Neural cell (in vitro differentiated cells): ENCODE data around the gene NTRK1. TPM values are rescaled to one million over a fixed set of nuclear protein-coding genes. Genes with fewer than 3 reads are reported as not detected.

Experiments
- H2AFZ ChIP-seq: fragments of 200-600, 300-800 bp; sonication (generic), shearing (Covaris generic); 2 replicates; pipeline ENCODE4 v1.6.0; 2014; ENCODE audit warnings: low read depth, mild to moderate bottlenecking, antibody characterized with exemption, low read length, moderate library complexity
- H3F3A ChIP-seq: fragments of 200-600 bp; shearing (Covaris generic); 2 replicates; pipeline ENCODE4 v1.6.1; 2016; ENCODE audit warnings: mild to moderate bottlenecking, moderate library complexity, mixed read lengths, antibody characterized with exemption, low read length; ENCODE audit not compliant: insufficient read depth, poor library complexity, severe bottlenecking
- H3K27ac ChIP-seq: fragments of 200-600, 300-800 bp; sonication (generic), shearing (Covaris generic); 2 replicates; pipeline ENCODE4 v1.5.1; 2014; ENCODE audit warnings: mild to moderate bottlenecking, low read length, moderate library complexity
- H3K27me3 ChIP-seq: fragments of 300-800, 200-600 bp; sonication (generic), shearing (Covaris generic); 2 replicates; pipeline ENCODE4 v1.6.0; 2014; ENCODE audit warnings: mild to moderate bottlenecking, low read depth, low read length, moderate library complexity; ENCODE audit not compliant: insufficient read depth
- H3K36me3 ChIP-seq: fragments of 300-800, 200-600 bp; sonication (generic), shearing (Covaris generic); 2 replicates; pipeline ENCODE4 v1.5.1; 2014; ENCODE audit warnings: mild to moderate bottlenecking, antibody characterized with exemption, low read length, moderate library complexity; ENCODE audit not compliant: insufficient read depth
- H3K4me2 ChIP-seq: fragments of 300-800, 200-600 bp; sonication (generic), shearing (Covaris generic); 2 replicates; pipeline ENCODE4 v1.6.0; 2014; ENCODE audit warnings: mild to moderate bottlenecking, low read length
- H3K4me3 ChIP-seq: fragments of 300-800, 200-600 bp; sonication (generic), shearing (Covaris generic); 2 replicates; pipeline ENCODE4 v1.5.1; 2014; ENCODE audit warnings: mild to moderate bottlenecking, low read length, moderate library complexity
- H3K79me2 ChIP-seq: fragments of 200-600 bp; shearing (Covaris generic); replicated peaks from 2 replicates; pipeline ENCODE4 v1.6.0; 2014; ENCODE audit warnings: mild to moderate bottlenecking, low read length, moderate library complexity; ENCODE audit not compliant: insufficient read depth
- H3K9ac ChIP-seq: fragments of 300-800, 200-600 bp; sonication (generic), shearing (Covaris generic); 2 replicates; pipeline ENCODE4 v1.6.1; 2016; ENCODE audit warnings: mild to moderate bottlenecking, low read length, mixed read lengths
- H3K9me2 ChIP-seq: fragments of 200-600 bp; shearing (Covaris generic); 2 replicates; pipeline ENCODE4 v1.6.1; 2016; ENCODE audit warnings: mild to moderate bottlenecking, low read length, mixed read lengths; ENCODE audit not compliant: insufficient read depth
- H3K9me3 ChIP-seq: fragments of 200-600, 300-800 bp; sonication (generic), shearing (Covaris generic); 2 replicates; pipeline ENCODE4 v1.6.1; 2016; ENCODE audit warnings: mild to moderate bottlenecking, mixed run types, low read length, moderate library complexity, mixed read lengths
- H4K20me1 ChIP-seq: fragments of 200-600 bp; shearing (Covaris generic); 2 replicates; pipeline ENCODE4 v1.6.1; 2016; ENCODE audit warnings: mild to moderate bottlenecking, mixed run types; ENCODE audit not compliant: insufficient read depth
- EP300 ChIP-seq: fragments of 450-650 bp; conservative IDR thresholded peaks from 2 replicates; pipeline ENCODE4 v1.6.1; 2014; ENCODE audit warnings: antibody characterized with exemption, mild to moderate bottlenecking, moderate library complexity; ENCODE audit not compliant: poor library complexity, severe bottlenecking
- EZH2 ChIP-seq: fragments of 200-600, 300-800 bp; shearing (Covaris generic), sonication (generic); IDR thresholded peaks from 2 replicates; pipeline ENCODE4 v1.6.1; 2014; ENCODE audit warnings: antibody characterized with exemption, low read length, borderline replicate concordance, mild to moderate bottlenecking; ENCODE audit not compliant: insufficient read depth, poor library complexity, severe bottlenecking
- MXI1 ChIP-seq: fragments of 450-650 bp; conservative IDR thresholded peaks from 2 replicates; pipeline ENCODE4 v1.6.1; 2014; ENCODE audit warnings: antibody characterized with exemption, mild to moderate bottlenecking; ENCODE audit not compliant: poor library complexity, severe bottlenecking
- POLR2AphosphoS5 ChIP-seq: IDR thresholded peaks from 2 replicates; pipeline ENCODE4 v1.6.1; 2012
- RAD21 ChIP-seq: fragments of 450-650 bp; conservative IDR thresholded peaks from 2 replicates; pipeline ENCODE4 v1.6.1; 2014; ENCODE audit warnings: antibody characterized with exemption, mild to moderate bottlenecking, moderate library complexity
- SMC3 ChIP-seq: fragments of 450-650 bp; conservative IDR thresholded peaks from 2 replicates; pipeline ENCODE4 v1.6.1; 2014; ENCODE audit warnings: antibody characterized with exemption, mild to moderate bottlenecking, moderate library complexity; ENCODE audit not compliant: poor library complexity
- TAF1 ChIP-seq: IDR thresholded peaks from 2 replicates; pipeline ENCODE4 v1.6.1; 2012; ENCODE audit warnings: low read depth
- polyA plus RNA-seq: library from polyadenylated mRNA; depleted of rRNA; stranded (reverse); fragments of >200 nt; gene quantifications from 2 replicates; pipeline ENCODE4 v1.2.3, GENCODE V29; 2014
- TF ChIP-seq, protein P1 (sequence below): fragments of 450-650 bp; IDR thresholded peaks from 2 replicates; pipeline ENCODE4 v1.5.1; 2014; ENCODE audit warnings: antibody characterized with exemption, mild to moderate bottlenecking, moderate library complexity; ENCODE audit not compliant: poor library complexity, severe bottlenecking
- TF ChIP-seq, protein P2 (sequence below): IDR thresholded peaks from 2 replicates; pipeline ENCODE4 v1.6.1; 2012; ENCODE audit warnings: borderline replicate concordance

The NTRK1 gene
- polyA plus RNA-seq, 1 donor from 2014 or later, result 4.9 TPM

DNA sequence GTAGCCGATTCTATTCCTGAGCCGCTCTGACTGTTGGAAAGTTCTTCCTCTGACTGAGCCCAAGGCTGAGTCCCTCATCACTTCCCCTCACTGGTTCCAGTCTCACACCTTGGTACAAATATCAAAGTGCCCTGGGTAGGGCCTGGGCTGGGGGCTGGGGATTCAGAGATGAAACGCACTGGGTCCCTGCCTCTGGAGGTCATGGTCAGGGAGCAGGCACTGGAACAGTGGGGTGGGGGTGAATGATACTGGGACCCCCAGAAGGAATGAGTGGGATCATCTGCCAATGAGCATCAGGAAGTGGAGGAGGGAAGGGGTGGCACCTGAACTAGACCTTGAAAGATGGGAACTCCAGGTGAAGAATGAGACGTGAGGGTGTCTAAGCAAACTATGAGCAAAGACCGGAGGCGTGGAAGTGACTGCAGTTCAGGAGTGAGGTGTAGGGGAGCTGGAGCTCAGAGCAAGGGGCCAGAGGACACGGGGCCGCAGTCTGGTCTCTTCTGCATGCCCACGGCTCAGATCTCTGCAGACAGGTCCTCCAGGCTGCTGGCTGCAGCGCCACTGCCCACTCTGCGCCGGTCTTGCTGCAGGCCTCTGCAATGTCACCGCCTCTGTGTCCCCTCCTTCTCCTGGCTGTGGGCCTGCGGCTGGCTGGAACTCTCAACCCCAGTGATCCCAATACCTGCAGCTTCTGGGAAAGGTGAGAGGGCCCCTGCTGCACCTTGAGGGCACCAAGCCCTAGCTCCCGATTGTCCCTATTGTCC lies 42.8 kb downstream of the NTRK1 start:
- Histone ChIP-seq H3K9me2 (no peaks in the 10 kb centered on the region), H3K79me2 (no peaks in the 10 kb centered on the region), H2AFZ (no peak overlapping the region)

DNA sequence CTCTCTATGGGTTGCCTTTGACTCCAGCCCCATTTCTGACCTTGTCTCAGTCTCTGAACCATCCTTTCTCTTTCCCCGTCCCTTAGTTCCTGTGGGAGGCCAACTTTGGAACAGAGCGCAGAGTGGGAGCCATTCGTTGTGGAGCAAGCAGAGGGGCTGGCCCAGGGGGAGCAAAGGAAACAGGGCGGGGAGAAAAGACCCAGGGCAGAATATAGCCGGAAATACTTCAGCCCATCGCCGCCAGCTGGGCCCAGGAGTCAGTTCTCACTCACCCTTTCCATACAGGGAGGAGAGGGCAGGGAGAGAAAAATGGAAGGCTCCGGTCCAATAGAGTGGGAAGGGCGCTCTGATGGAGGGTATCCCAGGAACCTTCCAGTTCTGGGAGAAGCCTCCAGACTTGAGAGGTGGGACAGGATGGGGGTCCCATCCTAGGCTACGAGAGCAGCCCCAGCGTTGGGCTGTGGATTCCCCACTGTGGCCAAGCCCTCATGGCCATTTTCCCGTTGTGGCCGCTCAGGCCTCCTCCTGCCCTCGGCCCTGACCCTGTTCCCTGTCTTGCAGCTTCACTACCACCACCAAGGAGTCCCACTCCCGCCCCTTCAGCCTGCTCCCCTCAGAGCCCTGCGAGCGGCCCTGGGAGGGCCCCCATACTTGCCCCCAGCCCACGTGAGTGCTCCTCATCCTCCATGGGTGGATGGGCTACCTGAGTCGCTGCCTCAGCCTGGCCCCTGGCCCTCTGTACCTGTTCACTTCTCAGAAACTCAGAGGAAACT lies 43.7 kb downstream of the NTRK1 start:
- Histone ChIP-seq H3K4me2 (no peak overlapping the region), H3K27ac (no peak overlapping the region), H3K36me3 (no peaks in the 10 kb centered on the region), H3F3A (no peaks in the 10 kb centered on the region), H3K9ac (no peak overlapping the region), H4K20me1 (no peaks in the 10 kb centered on the region), H2AFZ (no peak overlapping the region), H3K9me3 (no peaks in the 10 kb centered on the region), H3K79me2 (no peaks in the 10 kb centered on the region), H3K27me3 (no peaks in the 10 kb centered on the region), H3K4me3 (no peak overlapping the region), H3K9me2 (no peaks in the 10 kb centered on the region)
- TF ChIP-seq MXI1, result no peak
- no peak for TF ChIP-seq SMC3
- TF ChIP-seq EZH2, result no peak
- TF ChIP-seq RAD21, result no peak
- TF ChIP-seq POLR2AphosphoS5, result no peak
- TF ChIP-seq, protein P1, sequence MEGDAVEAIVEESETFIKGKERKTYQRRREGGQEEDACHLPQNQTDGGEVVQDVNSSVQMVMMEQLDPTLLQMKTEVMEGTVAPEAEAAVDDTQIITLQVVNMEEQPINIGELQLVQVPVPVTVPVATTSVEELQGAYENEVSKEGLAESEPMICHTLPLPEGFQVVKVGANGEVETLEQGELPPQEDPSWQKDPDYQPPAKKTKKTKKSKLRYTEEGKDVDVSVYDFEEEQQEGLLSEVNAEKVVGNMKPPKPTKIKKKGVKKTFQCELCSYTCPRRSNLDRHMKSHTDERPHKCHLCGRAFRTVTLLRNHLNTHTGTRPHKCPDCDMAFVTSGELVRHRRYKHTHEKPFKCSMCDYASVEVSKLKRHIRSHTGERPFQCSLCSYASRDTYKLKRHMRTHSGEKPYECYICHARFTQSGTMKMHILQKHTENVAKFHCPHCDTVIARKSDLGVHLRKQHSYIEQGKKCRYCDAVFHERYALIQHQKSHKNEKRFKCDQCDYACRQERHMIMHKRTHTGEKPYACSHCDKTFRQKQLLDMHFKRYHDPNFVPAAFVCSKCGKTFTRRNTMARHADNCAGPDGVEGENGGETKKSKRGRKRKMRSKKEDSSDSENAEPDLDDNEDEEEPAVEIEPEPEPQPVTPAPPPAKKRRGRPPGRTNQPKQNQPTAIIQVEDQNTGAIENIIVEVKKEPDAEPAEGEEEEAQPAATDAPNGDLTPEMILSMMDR, result no peak
- TF ChIP-seq EP300, result no peak
- TF ChIP-seq TAF1, result no peak

More for the DNA sequence above, 42.8 kb downstream of the NTRK1 start:
- no peaks in the 10 kb centered on the region for H3K9me3 ChIP-seq
- H3K27me3 ChIP-seq, result no peaks in the 10 kb centered on the region
- no peak overlapping the region for H3K4me2 ChIP-seq
- H4K20me1 ChIP-seq, result no peaks in the 10 kb centered on the region
- no peaks in the 10 kb centered on the region for H3K36me3 ChIP-seq
- H3K9ac ChIP-seq, result no peak overlapping the region
- no peak overlapping the region for H3K4me3 ChIP-seq
- H3F3A ChIP-seq, result no peaks in the 10 kb centered on the region
- H3K27ac ChIP-seq, result no peak overlapping the region
- TF ChIP-seq EP300 (no peak), SMC3 (no peak), POLR2AphosphoS5 (no peak), RAD21 (no peak), EZH2 (no peak), MXI1 (no peak), TAF1 (no peak)
- TF ChIP-seq, protein P1, result no peak
- TF ChIP-seq, protein P2, sequence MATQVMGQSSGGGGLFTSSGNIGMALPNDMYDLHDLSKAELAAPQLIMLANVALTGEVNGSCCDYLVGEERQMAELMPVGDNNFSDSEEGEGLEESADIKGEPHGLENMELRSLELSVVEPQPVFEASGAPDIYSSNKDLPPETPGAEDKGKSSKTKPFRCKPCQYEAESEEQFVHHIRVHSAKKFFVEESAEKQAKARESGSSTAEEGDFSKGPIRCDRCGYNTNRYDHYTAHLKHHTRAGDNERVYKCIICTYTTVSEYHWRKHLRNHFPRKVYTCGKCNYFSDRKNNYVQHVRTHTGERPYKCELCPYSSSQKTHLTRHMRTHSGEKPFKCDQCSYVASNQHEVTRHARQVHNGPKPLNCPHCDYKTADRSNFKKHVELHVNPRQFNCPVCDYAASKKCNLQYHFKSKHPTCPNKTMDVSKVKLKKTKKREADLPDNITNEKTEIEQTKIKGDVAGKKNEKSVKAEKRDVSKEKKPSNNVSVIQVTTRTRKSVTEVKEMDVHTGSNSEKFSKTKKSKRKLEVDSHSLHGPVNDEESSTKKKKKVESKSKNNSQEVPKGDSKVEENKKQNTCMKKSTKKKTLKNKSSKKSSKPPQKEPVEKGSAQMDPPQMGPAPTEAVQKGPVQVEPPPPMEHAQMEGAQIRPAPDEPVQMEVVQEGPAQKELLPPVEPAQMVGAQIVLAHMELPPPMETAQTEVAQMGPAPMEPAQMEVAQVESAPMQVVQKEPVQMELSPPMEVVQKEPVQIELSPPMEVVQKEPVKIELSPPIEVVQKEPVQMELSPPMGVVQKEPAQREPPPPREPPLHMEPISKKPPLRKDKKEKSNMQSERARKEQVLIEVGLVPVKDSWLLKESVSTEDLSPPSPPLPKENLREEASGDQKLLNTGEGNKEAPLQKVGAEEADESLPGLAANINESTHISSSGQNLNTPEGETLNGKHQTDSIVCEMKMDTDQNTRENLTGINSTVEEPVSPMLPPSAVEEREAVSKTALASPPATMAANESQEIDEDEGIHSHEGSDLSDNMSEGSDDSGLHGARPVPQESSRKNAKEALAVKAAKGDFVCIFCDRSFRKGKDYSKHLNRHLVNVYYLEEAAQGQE, result no peak
